ENCODE measurements around the gene RNGTT. TPM values are rescaled to one million over a fixed set of nuclear protein-coding genes. Genes with fewer than 3 reads are reported as not detected.

The RNGTT gene
- total RNA-seq, 2 donors from 2014 or later, result 7.8 to 11.4 TPM

DNA sequence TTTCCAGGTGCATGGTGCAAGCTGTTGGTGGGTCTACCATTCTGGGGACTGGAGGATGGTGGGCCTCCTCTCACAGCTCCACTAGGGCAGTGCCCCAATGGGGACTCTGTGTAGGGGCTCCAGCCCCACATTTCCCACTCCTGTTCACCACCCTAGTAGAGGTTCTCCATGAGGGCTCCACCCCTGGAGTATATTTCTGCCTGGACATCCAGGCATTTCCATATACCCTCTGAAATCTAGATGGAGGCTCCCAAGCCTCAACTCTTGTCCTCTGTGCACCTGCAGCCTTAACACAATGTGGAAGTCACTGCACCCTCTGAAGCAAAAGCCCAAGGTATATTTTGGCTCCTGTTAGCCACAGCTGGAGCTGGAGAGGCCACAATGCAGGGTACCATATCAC, 393.5 kb downstream of the RNGTT start:
- intact Hi-C loops (cut with DNase I), result no loop called here
- Histone ChIP-seq H3K36me3 (no peaks in the 10 kb centered on the region), H3K27ac (no peak overlapping the region), H3K4me1 (no peaks in the 10 kb centered on the region), H3K9me3 (no peaks in the 10 kb centered on the region), H3K27me3 (no peaks in the 10 kb centered on the region), H3K4me3 (no peak overlapping the region), H3K9ac (ENCODE audit: low read depth in 2 of 2, low read length in 2 of 2) (no peak overlapping the region)
- TF ChIP-seq, protein P1, sequence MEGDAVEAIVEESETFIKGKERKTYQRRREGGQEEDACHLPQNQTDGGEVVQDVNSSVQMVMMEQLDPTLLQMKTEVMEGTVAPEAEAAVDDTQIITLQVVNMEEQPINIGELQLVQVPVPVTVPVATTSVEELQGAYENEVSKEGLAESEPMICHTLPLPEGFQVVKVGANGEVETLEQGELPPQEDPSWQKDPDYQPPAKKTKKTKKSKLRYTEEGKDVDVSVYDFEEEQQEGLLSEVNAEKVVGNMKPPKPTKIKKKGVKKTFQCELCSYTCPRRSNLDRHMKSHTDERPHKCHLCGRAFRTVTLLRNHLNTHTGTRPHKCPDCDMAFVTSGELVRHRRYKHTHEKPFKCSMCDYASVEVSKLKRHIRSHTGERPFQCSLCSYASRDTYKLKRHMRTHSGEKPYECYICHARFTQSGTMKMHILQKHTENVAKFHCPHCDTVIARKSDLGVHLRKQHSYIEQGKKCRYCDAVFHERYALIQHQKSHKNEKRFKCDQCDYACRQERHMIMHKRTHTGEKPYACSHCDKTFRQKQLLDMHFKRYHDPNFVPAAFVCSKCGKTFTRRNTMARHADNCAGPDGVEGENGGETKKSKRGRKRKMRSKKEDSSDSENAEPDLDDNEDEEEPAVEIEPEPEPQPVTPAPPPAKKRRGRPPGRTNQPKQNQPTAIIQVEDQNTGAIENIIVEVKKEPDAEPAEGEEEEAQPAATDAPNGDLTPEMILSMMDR (IDR thresholded peaks at IDR 0.05), result no peak
- DNase-seq, result no peak

DNA sequence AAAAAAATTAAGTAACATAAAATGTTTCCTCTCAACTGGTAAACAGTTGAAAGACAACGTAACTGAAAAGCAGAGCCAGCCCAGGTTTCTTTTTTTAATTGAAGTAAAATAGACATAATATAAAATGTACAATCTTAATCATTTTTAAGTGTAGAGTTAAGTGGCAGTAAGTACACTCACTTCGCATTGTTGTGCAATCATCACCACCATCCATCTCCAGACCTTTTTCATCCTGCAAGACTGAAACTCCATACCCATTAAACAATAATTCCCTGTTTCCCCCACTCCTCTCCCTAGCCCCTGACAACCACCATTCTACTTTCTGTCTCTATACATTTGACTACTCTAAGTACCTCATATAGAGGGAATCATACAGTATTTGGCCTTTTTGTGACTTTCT, 395.7 kb downstream of the RNGTT start:
- intact Hi-C loops (cut with DNase I), result no loop called here

DNA sequence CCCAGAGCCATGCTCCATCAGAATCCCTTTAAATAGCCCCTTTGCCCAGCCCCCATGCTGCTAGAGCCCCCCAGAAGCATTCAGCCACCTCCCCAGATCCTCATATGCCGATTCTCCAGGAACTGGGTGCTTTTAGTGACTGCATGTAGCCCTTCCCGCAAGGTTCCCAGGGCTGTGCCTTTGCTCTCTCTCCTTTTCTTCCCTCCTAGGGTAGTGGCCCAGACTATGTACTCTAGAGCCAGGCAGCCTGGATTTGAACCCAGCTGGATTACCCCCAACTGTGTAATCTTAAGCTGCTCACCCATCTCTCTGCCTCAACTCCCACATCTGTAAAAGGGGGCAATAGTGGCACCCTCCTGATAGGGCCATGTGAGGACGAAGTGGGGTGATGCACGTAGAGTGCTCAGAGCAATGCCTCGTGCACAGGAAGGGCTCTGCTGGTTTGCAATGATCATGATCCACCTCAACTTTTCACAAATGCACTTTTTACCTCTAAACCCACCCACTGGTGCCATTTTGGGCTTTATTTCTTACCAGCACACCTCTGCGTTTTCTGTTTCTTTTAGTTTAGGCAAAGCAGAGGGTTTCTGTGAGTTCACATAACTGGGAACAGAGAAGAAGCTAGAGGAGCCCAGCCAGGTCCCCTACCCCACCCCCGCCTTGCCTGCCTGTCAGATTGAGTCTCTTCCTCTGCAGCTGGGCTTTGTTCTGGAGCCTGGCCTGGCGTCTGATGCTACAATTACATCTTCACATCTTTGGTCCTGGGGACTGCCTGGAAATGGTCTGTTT, 396.5 kb downstream of the RNGTT start:
- intact Hi-C loops (cut with DNase I), result no loop called here
- Histone ChIP-seq H3K9ac (ENCODE audit: low read depth in 2 of 2, low read length in 2 of 2) (no peak overlapping the region), H3K4me1 (no peaks in the 10 kb centered on the region), H3K4me3 (no peak overlapping the region), H3K27me3 (no peaks in the 10 kb centered on the region), H3K36me3 (no peaks in the 10 kb centered on the region), H3K9me3 (no peaks in the 10 kb centered on the region), H3K27ac (no peak overlapping the region)
- TF ChIP-seq, protein P1 (IDR thresholded peaks at IDR 0.05), result no peak
- DNase-seq, result no peak

More for the DNA sequence above, 395.7 kb downstream of the RNGTT start:
- no peak overlapping the region for H3K27ac ChIP-seq
- no peak overlapping the region for H3K4me3 ChIP-seq
- no peaks in the 10 kb centered on the region for H3K36me3 ChIP-seq
- no peak for DNase-seq
- TF ChIP-seq, protein P1 (IDR thresholded peaks at IDR 0.05), result no peak
- H3K4me1 ChIP-seq, result no peaks in the 10 kb centered on the region
- H3K9ac ChIP-seq (ENCODE audit: low read depth in 2 of 2, low read length in 2 of 2), result no peak overlapping the region
- no peaks in the 10 kb centered on the region for H3K9me3 ChIP-seq
- no peaks in the 10 kb centered on the region for H3K27me3 ChIP-seq

DNA sequence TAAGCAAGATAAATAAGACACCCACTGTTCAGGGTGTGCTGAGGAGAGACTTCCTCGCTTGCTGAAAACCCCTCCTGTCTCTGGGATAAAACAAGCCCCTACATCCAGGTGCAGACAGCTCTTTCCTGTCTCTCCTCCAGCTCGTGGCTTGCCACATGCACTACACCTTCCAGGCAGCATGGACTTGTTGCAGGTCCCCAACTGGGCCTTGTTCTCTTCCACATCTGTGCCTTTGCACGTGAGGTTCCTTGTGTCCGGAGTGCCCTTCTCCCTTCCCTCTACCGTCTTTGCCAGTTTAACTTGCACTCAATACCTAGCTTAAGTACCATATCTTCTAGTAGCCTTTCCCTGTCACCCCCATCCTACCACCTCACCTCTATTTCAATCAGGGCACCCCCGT, 397.6 kb downstream of the RNGTT start:
- Histone ChIP-seq H3K27ac (no peak overlapping the region), H3K9me3 (no peaks in the 10 kb centered on the region), H3K27me3 (no peaks in the 10 kb centered on the region), H3K36me3 (no peaks in the 10 kb centered on the region), H3K4me3 (no peak overlapping the region), H3K4me1 (no peaks in the 10 kb centered on the region), H3K9ac (ENCODE audit: low read depth in 2 of 2, low read length in 2 of 2) (no peak overlapping the region)
- no peak for DNase-seq
- TF ChIP-seq, protein P1 (IDR thresholded peaks at IDR 0.05), result no peak
- intact Hi-C loops (cut with DNase I), result no loop called here

DNA sequence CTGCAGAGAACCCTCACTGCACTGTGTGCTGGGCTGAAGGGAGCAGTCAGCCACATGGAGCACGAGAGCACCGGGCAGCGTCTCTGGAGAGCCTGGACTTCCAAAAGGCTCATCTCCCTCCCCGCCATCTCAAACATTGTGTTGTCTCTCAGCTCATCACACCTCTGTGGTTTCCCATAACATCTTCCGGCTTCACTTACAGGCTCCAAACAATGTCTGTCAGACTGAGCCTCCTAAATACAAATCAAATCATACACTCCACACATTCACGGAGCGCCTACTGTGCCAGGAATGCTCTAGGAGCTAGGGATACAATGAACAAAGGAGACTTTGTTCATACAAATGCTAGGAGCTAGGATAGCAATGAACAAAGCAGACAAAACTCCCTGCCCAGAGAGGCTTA, 398.0 kb downstream of the RNGTT start:
- Histone ChIP-seq H3K27ac (no peak overlapping the region), H3K9me3 (no peaks in the 10 kb centered on the region), H3K4me1 (no peaks in the 10 kb centered on the region), H3K4me3 (no peak overlapping the region), H3K9ac (ENCODE audit: low read depth in 2 of 2, low read length in 2 of 2) (no peak overlapping the region), H3K36me3 (no peaks in the 10 kb centered on the region), H3K27me3 (no peaks in the 10 kb centered on the region)
- TF ChIP-seq, protein P1 (IDR thresholded peaks at IDR 0.05), result no peak
- DNase-seq, result no peak
- intact Hi-C loops (cut with DNase I), result no loop called here

Data from colonic mucosa (tissue), 4 donors.